Neural cell (in vitro differentiated cells): ENCODE data around the gene PES1.

ENCODE experiments used
- CTCF ChIP-seq: fragments of 450-650 bp; IDR thresholded peaks from 2 replicates; pipeline ENCODE4 v1.5.1; 2014; ENCODE audit warnings: antibody characterized with exemption, mild to moderate bottlenecking, moderate library complexity; ENCODE audit not compliant: poor library complexity, severe bottlenecking
- EP300 ChIP-seq: fragments of 450-650 bp; conservative IDR thresholded peaks from 2 replicates; pipeline ENCODE4 v1.6.1; 2014; ENCODE audit warnings: antibody characterized with exemption, mild to moderate bottlenecking, moderate library complexity; ENCODE audit not compliant: poor library complexity, severe bottlenecking
- MXI1 ChIP-seq: fragments of 450-650 bp; conservative IDR thresholded peaks from 2 replicates; pipeline ENCODE4 v1.6.1; 2014; ENCODE audit warnings: antibody characterized with exemption, mild to moderate bottlenecking; ENCODE audit not compliant: poor library complexity, severe bottlenecking
- RAD21 ChIP-seq: fragments of 450-650 bp; conservative IDR thresholded peaks from 2 replicates; pipeline ENCODE4 v1.6.1; 2014; ENCODE audit warnings: antibody characterized with exemption, mild to moderate bottlenecking, moderate library complexity
- REST ChIP-seq: IDR thresholded peaks from 2 replicates; pipeline ENCODE4 v1.6.1; 2012; ENCODE audit warnings: borderline replicate concordance

- TF ChIP-seq CTCF: no peak
- TF ChIP-seq REST: no peak
- TF ChIP-seq EP300: no peak
- TF ChIP-seq MXI1: no peak
- TF ChIP-seq RAD21: no peak
Observed at GRCh38 chr22:30553971-30554370, 37.7 kb downstream of the PES1 start.
